Body of pancreas (tissue), 4 donors: ENCODE data around the gene TPMT. TPM values are rescaled to one million over a fixed set of nuclear protein-coding genes. Genes with fewer than 3 reads are reported as not detected.

Experiments
- ATAC-seq: fragments of 150-250 bp; one replicate; pipeline ENCODE4 v1.9.1; 2016
- DNase-seq, 4 donors: peaks; one replicate each; pipeline ENCODE4 v3.0.0-alpha.2; 2019
- H3K27ac ChIP-seq, 4 donors: fragments of 200-600 bp; sonication (generic); 1 replicate in 3 of 4; 2 replicates in 1 of 4; pipeline versions ENCODE4 v1.5.1 to v1.6.1; 2016 to 2019; ENCODE audit warnings: mild to moderate bottlenecking in 1 of 4, mixed read lengths in 1 of 4, moderate library complexity in 1 of 4
- H3K27me3 ChIP-seq, 2 donors: fragments of 200-600 bp; sonication (generic); one replicate each; pipeline ENCODE4 v1.6.0; 2016; ENCODE audit warnings: mild to moderate bottlenecking in 1 of 2
- H3K36me3 ChIP-seq, 2 donors: fragments of 200-600 bp; sonication (generic); replicated peaks in 1 of 2; 2 replicates each; pipeline ENCODE4 v1.5.1; 2016; ENCODE audit warnings: low read depth in 2 of 2; ENCODE audit not compliant: insufficient read depth in 1 of 2
- H3K4me1 ChIP-seq: fragments of 200-600 bp; sonication (generic); one replicate; pipeline ENCODE4 v1.6.0; 2016
- H3K4me3 ChIP-seq, 2 donors: fragments of 200-600 bp; sonication (generic); 1 replicate in 1 of 2; 2 replicates in 1 of 2; pipeline ENCODE4 v1.5.1; 2016 to 2019
- H3K9me3 ChIP-seq, 3 donors: fragments of 200-600 bp; sonication (generic); 1 replicate in 2 of 3; 2 replicates in 1 of 3; pipeline ENCODE4 v1.5.1; 2016
- POLR2A ChIP-seq, 3 donors: fragments of 450-650 bp; IDR thresholded peaks; one replicate each; pipeline ENCODE4 v1.6.1; 2016; ENCODE audit warnings: antibody characterized with exemption in 3 of 3, mild to moderate bottlenecking in 2 of 3
- WGBS, 2 donors: methylation state at CpG; one replicate each; pipeline ENCODE4 v1.1.5; 2017; 5-methylcytosine and 5-hydroxymethylcytosine counted together
- intact Hi-C: fragments of 100-400 bp; cut with DNase I; formaldehyde crosslinking; loops from one replicate; pipeline ENCODE4 v1.15.1; 2023
- total RNA-seq, 2 donors: library from RNA; depleted of rRNA; stranded (reverse); fragments of >200 nt; gene quantifications; one replicate each; pipeline ENCODE4 v1.1.0, GENCODE V29; 2016
- TF ChIP-seq, protein P1 (sequence below), 7 experiments: fragments of 450-650 bp in 4 of 7; fragments of 200-600 bp in 3 of 7; sonication (generic) in 3 of 7; IDR thresholded peaks; one replicate each; pipeline ENCODE4 v1.5.1; 2016 to 2019; ENCODE audit warnings: antibody characterized with exemption in 7 of 7

TPMT gene
- total RNA-seq, 2 donors from 2014 or later, result 4.6 to 8.0 TPM

DNA sequence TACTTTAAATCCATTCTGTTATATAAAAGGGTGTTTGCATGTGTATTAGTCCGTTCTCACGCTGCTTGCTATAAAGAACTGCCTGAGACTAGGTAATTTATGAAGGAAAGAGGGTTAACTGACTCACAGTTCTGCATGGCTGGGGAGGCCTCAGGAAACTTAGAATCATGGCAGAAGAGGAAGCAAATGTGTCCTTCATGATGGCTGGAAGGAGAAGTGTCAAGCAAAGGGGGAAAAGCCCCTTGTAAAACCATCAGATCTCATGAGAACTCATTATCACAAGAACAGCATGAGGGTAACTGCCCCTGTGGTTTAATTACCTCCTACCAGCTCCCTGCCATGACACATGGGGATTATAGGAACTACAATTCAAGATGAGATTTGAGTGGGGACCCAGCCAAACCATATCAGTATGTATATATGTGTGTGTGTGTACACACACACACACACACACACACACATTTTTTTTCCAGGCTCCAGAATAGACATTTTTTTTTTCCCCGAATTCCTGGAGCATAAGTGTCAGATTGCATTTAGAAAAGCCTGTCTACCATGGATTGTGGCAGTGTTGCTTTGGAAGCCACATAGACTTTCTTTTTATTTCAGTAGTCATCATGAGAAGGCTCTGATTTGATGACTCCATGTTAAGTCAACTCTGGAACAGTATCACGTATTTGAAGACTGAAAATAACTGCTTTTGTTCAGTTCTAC lies 31.8 kb upstream of the TPMT start:
- WGBS, 2 donors, result 88 to 89% methylated on average over 4 of the region's 4 CpGs
- H3K27me3 ChIP-seq, result no peaks in the 10 kb centered on the region
- peaks cover 4% of the 10 kb centered on the region for H3K4me1 ChIP-seq
- no peak overlapping the region for H3K27ac ChIP-seq
- no peaks in the 10 kb centered on the region for H3K36me3 ChIP-seq
- intact Hi-C loops, result no loop called here
- H3K9me3 ChIP-seq, result no peaks in the 10 kb centered on the region
- TF ChIP-seq POLR2A (IDR thresholded peaks at IDR 0.05), result no peak
- TF ChIP-seq, protein P1, sequence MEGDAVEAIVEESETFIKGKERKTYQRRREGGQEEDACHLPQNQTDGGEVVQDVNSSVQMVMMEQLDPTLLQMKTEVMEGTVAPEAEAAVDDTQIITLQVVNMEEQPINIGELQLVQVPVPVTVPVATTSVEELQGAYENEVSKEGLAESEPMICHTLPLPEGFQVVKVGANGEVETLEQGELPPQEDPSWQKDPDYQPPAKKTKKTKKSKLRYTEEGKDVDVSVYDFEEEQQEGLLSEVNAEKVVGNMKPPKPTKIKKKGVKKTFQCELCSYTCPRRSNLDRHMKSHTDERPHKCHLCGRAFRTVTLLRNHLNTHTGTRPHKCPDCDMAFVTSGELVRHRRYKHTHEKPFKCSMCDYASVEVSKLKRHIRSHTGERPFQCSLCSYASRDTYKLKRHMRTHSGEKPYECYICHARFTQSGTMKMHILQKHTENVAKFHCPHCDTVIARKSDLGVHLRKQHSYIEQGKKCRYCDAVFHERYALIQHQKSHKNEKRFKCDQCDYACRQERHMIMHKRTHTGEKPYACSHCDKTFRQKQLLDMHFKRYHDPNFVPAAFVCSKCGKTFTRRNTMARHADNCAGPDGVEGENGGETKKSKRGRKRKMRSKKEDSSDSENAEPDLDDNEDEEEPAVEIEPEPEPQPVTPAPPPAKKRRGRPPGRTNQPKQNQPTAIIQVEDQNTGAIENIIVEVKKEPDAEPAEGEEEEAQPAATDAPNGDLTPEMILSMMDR (IDR thresholded peaks at IDR 0.05), result no peak
- ATAC-seq (no peak), DNase-seq (no peak)
- no peak overlapping the region for H3K4me3 ChIP-seq

DNA sequence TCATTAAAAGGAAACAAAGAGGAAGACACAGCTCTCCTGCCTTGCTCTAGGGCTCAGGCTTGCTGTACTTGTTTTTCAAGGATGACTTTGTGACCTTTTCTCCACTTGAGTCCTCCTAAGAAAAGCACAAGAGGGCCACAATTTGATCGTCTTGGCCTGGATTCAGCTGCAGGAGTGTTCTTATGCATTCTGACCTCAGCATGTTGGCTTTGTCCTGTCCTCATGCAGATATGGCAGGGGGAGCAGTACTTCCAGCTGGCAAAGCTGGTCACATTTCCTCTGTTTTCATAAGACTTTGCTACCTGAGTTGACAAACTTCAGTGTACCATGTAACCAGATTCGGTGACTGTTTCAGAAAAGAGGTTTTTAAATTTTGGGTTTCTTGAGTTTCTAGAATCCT lies 31.2 kb upstream of the TPMT start:
- Histone ChIP-seq H3K27me3 (no peaks in the 10 kb centered on the region), H3K9me3 (no peaks in the 10 kb centered on the region), H3K27ac (no peak overlapping the region), H3K4me1 (peaks cover 4% of the 10 kb centered on the region), H3K4me3 (no peak overlapping the region), H3K36me3 (no peaks in the 10 kb centered on the region)
- TF ChIP-seq POLR2A (IDR thresholded peaks at IDR 0.05), result no peak
- TF ChIP-seq, protein P1 (IDR thresholded peaks at IDR 0.05), result no peak
- peak in 3 of 4 donors; percentile 16 to 44 (median 22) for DNase-seq
- ATAC-seq, result no peak
- WGBS, 2 donors, result 18 to 51% methylated on average over 2 of the region's 2 CpGs
- intact Hi-C loops, result no loop called here

DNA sequence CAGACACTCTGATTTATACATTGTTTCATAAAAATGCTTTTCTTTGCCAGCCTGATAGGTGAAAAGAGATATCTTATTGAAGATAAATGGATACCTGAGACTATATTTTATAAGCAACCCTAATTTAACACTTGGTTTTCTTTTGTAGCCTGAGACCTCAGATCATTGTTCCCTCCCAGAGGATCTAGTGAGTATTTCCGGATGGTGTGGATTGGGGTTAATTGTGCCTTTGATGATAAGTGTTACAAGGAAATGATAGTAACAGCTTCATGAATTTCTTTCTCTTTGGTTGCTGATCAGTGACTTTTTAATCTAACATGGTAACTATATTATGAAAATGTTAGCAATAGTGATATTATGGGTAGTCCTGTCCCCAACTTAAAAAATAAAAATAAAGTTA lies 30.7 kb upstream of the TPMT start:
- no peaks in the 10 kb centered on the region for H3K27me3 ChIP-seq
- WGBS, 2 donors, result 74 to 90% methylated on average over 1 of the region's 1 CpG

DNA sequence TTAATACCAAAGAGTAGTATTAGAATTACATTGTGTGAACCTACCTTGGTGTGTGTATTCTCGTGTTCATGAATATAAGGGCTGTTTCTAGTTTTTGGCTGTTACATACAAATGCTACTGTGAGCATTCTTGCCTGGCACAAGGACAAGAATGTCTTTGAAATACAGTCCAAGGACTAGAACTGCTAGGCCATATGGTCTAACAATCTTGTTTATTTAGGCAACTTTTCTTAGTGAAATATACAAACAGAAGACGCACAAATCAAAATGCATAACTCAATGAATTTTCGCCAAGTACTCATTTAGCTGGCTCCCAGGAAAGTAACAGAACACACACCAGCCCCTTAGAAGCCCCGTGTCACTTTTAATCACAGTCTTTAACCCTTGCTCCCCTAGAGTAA lies 28.9 kb upstream of the TPMT start:
- ATAC-seq (no peak), DNase-seq (no peak)
- H3K27ac ChIP-seq, result no peak overlapping the region
- no peaks in the 10 kb centered on the region for H3K36me3 ChIP-seq
- intact Hi-C loops, result no loop called here
- 32 to 42% methylated on average over 4 of the region's 4 CpGs for WGBS, 2 donors
- TF ChIP-seq, protein P1 (IDR thresholded peaks at IDR 0.05), result no peak
- TF ChIP-seq POLR2A (IDR thresholded peaks at IDR 0.05), result no peak
- H3K27me3 ChIP-seq, result no peaks in the 10 kb centered on the region
- no peaks in the 10 kb centered on the region for H3K9me3 ChIP-seq
- peaks cover 4% of the 10 kb centered on the region for H3K4me1 ChIP-seq
- no peak overlapping the region for H3K4me3 ChIP-seq

More for the DNA sequence above, 30.7 kb upstream of the TPMT start:
- Histone ChIP-seq H3K27ac (no peak overlapping the region), H3K36me3 (no peaks in the 10 kb centered on the region), H3K9me3 (no peaks in the 10 kb centered on the region), H3K4me1 (peaks cover 4% of the 10 kb centered on the region), H3K4me3 (no peak overlapping the region)
- no peak for DNase-seq
- intact Hi-C loops, result no loop called here
- TF ChIP-seq, protein P1 (IDR thresholded peaks at IDR 0.05), result no peak
- TF ChIP-seq POLR2A (IDR thresholded peaks at IDR 0.05), result no peak
- ATAC-seq, result no peak

DNA sequence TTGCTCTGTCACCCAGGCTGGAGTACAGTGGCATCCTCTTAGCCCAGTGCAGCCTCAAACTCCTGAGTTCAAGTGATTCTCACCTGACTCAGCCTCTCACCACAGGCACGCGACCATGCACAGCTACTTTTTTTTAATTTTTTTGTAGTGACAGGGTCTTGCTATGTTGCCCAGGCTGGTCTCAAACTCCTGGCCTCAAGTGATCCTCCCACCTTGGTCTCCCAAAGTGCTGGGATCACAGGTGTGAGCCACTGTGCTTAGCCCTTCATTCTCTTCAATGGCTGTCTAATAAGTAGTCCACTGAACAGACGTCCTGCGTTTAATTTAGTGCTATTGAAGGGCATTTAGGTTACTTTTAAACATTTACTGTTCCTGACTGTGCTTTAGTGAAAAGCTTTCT lies 27.7 kb upstream of the TPMT start:
- Histone ChIP-seq H3K36me3 (no peaks in the 10 kb centered on the region), H3K4me1 (peaks cover 4% of the 10 kb centered on the region), H3K27ac (no peak overlapping the region), H3K9me3 (no peaks in the 10 kb centered on the region), H3K4me3 (no peak overlapping the region), H3K27me3 (no peaks in the 10 kb centered on the region)
- intact Hi-C loops, result no loop called here
- TF ChIP-seq, protein P1 (IDR thresholded peaks at IDR 0.05), result no peak
- no peak for TF ChIP-seq POLR2A (IDR thresholded peaks at IDR 0.05)
- no peak for ATAC-seq
- DNase-seq, result no peak
- WGBS, 2 donors, result 74 to 95% methylated on average over 4 of the region's 4 CpGs
